Measurements from ENCODE around the gene SASH1.

GRCh38 chr6:148479497-148479896 is 136.9 kb downstream of the SASH1 start:
- TF ChIP-seq POLR2A (IDR thresholded peaks at IDR 0.05) (no peak), CTCF (IDR thresholded peaks at IDR 0.05) (no peak), EP300 (IDR thresholded peaks at IDR 0.05) (no peak)

All from tibial nerve (tissue), 4 donors.